Measurements from ENCODE around the gene OLR1.
"Not testable (repeated sequence)": the region's sequence is repeated elsewhere in the genome, so short reads cannot be mapped to it uniquely, and the experiment has no call there.

The OLR1 gene

DNA sequence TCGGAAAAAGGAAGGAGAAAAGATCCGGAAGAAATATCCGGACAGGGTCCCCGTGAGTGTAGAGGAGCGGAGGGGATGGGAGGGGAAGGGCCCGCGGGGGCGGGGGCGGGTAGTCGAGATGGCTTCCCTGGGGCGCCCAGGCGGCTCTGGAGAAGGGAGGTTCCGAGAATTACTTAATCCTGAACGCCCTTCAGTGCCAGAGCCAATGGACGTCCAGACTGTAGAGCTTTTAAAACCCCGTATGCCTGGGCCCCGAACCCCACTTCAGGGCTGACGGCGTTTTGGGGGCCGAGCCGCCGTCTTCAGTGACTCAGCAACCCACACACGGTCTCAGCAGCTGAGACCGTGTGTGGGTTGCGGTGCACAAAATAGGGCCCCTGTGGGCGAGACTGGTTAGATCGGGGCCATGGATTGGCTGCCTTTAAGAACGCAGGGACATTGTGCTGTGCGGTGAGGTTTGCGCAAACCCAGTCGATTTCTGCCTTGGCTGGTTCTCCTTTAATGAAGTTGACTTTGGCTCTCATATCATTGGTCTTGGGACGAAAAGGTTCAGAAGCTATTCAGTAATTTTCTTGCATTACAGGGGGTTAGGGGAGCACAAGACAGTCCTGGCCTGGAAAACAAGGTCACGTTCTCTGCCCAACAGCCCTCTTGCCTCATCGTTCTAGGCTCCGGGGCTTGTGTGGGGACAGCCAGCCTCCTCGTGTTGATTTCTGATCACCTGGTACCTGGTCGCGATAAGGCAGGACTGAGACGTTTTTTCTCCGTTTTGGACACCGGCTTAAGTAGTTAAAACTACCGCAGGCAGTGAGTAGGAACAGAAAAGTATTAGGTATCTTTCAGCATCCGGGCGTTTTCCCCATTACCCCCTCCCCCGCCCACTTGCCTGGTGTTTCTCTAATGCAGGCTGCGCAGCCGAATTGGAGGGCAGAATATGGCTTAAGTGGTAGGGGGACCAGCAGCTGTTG lies 41.5 kb upstream of the OLR1 start:
- Histone ChIP-seq H3K9me3 (ENCODE audit: low read depth, low read length) (no peaks in the 10 kb centered on the region), H3K27ac (peak overlapping the region; percentile 71), H3K9ac (ENCODE audit: insufficient read length) (peak overlapping the region; percentile 75), H3K4me3 (peak overlapping the region; percentile 91), H3K36me3 (ENCODE audit: insufficient read depth, low read length) (no peaks in the 10 kb centered on the region; the same call in 1 of the 2 replicates)
- DNase-seq (ENCODE audit: low read depth, low spot score), result no peak
- peak; percentile 55; the same call in 1 of the 2 replicates for TF ChIP-seq POLR2AphosphoS5 (IDR thresholded peaks at IDR 0.05; ENCODE audit: borderline replicate concordance, low read depth, low read length)
- no peak for TF ChIP-seq FOXP2 (optimal IDR thresholded peaks at IDR 0.05; ENCODE audit: control extremely low read depth, extremely low read length, insufficient read depth)
- TF ChIP-seq EZH2 (IDR thresholded peaks at IDR 0.05), result no peak

DNA sequence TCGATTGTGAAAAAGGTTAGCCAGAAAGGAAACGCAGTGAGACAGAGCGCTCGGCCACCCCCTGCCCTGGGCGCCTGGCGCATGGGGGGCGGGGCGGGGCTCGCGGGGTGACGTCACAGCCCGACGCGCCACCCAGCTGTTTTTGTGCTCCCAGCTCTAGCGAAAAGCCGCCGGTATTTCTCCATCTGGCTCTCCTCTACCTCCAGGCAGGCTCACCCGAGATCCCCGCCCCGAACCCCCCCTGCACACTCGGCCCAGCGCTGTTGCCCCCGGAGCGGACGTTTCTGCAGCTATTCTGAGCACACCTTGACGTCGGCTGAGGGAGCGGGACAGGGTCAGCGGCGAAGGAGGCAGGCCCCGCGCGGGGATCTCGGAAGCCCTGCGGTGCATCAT lies 40.8 kb upstream of the OLR1 start, which contains the start of gene GABARAPL1:
TSS of gene GABARAPL1 (plus strand) at position 139 of the 393 bp plus-strand sequence. CDS start at position 392, 253 bp downstream.
- TF ChIP-seq POLR2AphosphoS5 (IDR thresholded peaks at IDR 0.05; ENCODE audit: borderline replicate concordance, low read depth, low read length) (no peak; the same call in 1 of the 2 replicates), EZH2 (IDR thresholded peaks at IDR 0.05) (no peak), FOXP2 (optimal IDR thresholded peaks at IDR 0.05; ENCODE audit: control extremely low read depth, extremely low read length, insufficient read depth) (no peak)
- Histone ChIP-seq H3K9ac (ENCODE audit: insufficient read length) (peak within 1 kb of the TSS; percentile 75), H3K27ac (peak within 1 kb of the TSS; percentile 71), H3K4me3 (peak within 1 kb of the TSS; percentile 91), H3K36me3 (ENCODE audit: insufficient read depth, low read length) (no peaks in the 10 kb centered on the region; the same call in 1 of the 2 replicates), H3K9me3 (ENCODE audit: low read depth, low read length) (no peaks in the 10 kb centered on the region)
- DNase-seq (ENCODE audit: low read depth, low spot score), result no peak

DNA sequence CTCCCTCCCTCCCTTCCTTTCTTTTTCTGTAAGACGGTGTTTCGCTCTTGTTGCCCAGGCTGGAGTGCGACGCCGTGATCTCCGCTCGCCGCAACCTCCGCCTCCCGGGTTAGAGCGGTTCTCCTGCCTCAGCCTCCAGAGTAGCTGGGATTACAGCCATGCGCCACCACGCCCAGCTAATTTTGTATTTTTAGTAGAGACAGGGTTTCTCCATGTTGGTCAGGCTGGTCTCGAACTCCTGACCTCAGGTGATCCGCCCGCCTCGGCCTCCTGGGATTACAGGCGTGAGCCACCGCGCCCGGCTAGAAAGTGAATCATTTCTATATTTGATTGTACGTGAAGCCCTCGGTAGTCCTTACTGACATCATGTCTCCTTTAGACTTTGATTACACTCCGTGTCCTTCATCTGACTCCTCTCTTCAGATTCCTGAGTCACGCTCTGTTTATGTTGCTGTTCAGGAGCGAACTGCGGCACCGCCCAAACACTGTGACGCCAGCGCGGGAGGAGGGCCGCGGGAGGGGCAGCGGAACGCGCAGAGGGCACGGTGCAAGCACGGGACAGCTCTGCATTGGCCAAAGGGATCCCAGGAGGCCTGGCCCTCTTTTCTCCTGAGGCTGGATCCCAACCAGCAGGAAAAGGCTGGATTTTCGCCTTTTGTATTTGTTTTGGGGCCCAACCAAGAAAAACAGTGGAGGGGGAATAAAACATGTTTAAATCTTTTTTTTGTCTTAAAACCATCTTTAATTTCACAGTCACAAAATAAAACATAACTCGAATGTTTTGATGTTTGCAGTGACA lies 40.2 kb upstream of the OLR1 start:
- H3K9me3 ChIP-seq (ENCODE audit: low read depth, low read length), result no peaks in the 10 kb centered on the region
- peak overlapping the region; percentile 91 for H3K4me3 ChIP-seq
- peak overlapping the region; percentile 75 for H3K9ac ChIP-seq (ENCODE audit: insufficient read length)
- DNase-seq (ENCODE audit: low read depth, low spot score), result no peak
- H3K27ac ChIP-seq, result peak overlapping the region; percentile 71
- TF ChIP-seq FOXP2 (optimal IDR thresholded peaks at IDR 0.05; ENCODE audit: control extremely low read depth, extremely low read length, insufficient read depth), result no peak
- peak; percentile 30; the same call in 1 of the 2 replicates for TF ChIP-seq POLR2AphosphoS5 (IDR thresholded peaks at IDR 0.05; ENCODE audit: borderline replicate concordance, low read depth, low read length)
- no peaks in the 10 kb centered on the region for H3K36me3 ChIP-seq (ENCODE audit: insufficient read depth, low read length)

DNA sequence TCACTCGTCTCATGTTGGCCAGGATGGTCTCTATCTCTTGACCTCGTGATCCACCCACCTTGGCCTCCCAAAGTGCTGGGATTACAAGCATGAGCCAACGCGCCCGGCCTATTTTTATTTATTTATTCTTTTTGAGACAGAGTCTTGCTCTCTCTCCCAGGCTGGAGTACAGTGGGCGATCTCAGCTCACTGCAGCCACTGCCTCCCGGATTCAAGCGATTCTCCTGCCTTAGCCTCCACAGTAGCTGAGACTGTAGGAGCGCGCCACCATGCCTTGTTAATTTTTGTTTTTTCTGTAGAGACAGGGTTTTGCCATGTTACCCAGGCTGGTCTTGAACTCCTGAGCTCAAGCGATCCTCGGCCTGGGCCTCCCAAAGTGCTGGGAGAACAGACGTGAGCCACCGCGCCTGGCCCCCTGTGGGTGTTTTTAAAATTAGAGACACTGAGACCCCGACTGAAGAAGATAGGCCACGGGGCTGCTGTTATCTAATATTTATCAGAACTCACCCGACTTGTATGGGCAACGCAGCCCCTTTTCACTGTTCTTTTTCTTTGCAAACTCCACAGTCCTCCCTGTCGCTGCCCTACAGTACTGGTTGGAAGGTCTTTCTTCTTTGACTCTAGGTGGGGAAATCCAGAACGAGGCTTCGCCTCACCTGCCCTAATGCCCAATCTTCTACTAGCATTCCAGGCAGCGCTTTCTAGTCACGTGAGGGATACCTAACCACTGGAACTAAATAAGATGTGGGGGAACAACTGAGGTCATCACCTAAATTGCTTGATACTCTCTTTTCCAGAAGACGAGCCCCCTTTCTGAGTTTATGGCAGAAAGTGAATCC lies 39.4 kb upstream of the OLR1 start:
- Histone ChIP-seq H3K4me3 (no peak overlapping the region), H3K36me3 (ENCODE audit: insufficient read depth, low read length) (no peaks in the 10 kb centered on the region), H3K27ac (no peak overlapping the region), H3K9me3 (ENCODE audit: low read depth, low read length) (no peaks in the 10 kb centered on the region), H3K9ac (ENCODE audit: insufficient read length) (no peak overlapping the region)
- no peak for DNase-seq (ENCODE audit: low read depth, low spot score)
- no peak for TF ChIP-seq EZH2 (IDR thresholded peaks at IDR 0.05)
- no peak for TF ChIP-seq POLR2AphosphoS5 (IDR thresholded peaks at IDR 0.05; ENCODE audit: borderline replicate concordance, low read depth, low read length)
- no peak for TF ChIP-seq FOXP2 (optimal IDR thresholded peaks at IDR 0.05; ENCODE audit: control extremely low read depth, extremely low read length, insufficient read depth)

DNA sequence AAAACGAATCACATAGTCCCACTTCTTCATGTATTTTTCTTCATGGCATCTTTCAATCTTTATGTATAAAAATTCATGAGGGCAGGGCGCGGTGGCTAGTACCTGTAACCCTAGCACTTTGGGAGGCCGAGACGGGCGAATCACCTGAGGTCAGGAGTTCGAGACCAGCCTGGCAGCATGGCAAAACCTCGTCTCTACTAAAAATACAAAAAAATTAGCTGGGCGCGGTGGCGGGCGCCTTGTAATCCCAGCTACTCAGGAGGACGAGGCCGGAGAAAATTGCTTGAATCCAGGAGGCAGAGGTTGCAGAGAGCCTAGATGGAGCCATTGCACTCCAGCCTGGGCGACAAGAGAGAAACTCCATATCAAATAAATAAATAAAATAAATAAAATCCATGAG lies 38.3 kb upstream of the OLR1 start:
- DNase-seq (ENCODE audit: low read depth, low spot score), result no peak
- TF ChIP-seq EZH2 (IDR thresholded peaks at IDR 0.05), result no peak
- TF ChIP-seq FOXP2 (optimal IDR thresholded peaks at IDR 0.05; ENCODE audit: control extremely low read depth, extremely low read length, insufficient read depth), result no peak
- no peak for TF ChIP-seq POLR2AphosphoS5 (IDR thresholded peaks at IDR 0.05; ENCODE audit: borderline replicate concordance, low read depth, low read length)
- Histone ChIP-seq H3K4me3 (no peak overlapping the region), H3K36me3 (ENCODE audit: insufficient read depth, low read length) (no peaks in the 10 kb centered on the region), H3K9ac (ENCODE audit: insufficient read length) (no peak overlapping the region), H3K9me3 (ENCODE audit: low read depth, low read length) (no peaks in the 10 kb centered on the region), H3K27ac (no peak overlapping the region)

DNA sequence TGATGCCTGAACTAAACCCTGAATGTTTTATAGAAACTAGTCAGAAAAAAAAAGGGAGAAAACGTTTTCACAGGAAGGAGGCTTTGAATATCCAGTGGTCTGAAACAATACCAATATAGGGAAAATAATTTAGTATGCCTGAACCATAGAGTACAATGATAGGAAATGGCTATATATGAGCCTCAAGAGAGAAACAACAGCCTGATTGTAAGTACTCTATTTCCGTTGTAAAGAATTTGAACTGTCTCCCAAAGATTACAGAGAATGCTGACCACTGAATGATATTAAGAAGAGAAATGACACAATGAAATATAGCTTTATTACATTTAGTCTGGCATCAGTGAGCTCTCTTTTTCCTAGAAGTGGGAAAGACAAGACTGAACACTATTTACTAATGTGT lies 35.2 kb upstream of the OLR1 start:
- no peak for TF ChIP-seq FOXP2 (optimal IDR thresholded peaks at IDR 0.05; ENCODE audit: control extremely low read depth, extremely low read length, insufficient read depth)
- no peak for TF ChIP-seq POLR2AphosphoS5 (IDR thresholded peaks at IDR 0.05; ENCODE audit: borderline replicate concordance, low read depth, low read length)
- TF ChIP-seq EZH2 (IDR thresholded peaks at IDR 0.05), result no peak
- H3K9me3 ChIP-seq (ENCODE audit: low read depth, low read length), result no peaks in the 10 kb centered on the region
- no peaks in the 10 kb centered on the region for H3K36me3 ChIP-seq (ENCODE audit: insufficient read depth, low read length)
- no peak overlapping the region for H3K4me3 ChIP-seq
- no peak overlapping the region for H3K9ac ChIP-seq (ENCODE audit: insufficient read length)
- DNase-seq (ENCODE audit: low read depth, low spot score), result no peak
- no peak overlapping the region for H3K27ac ChIP-seq

DNA sequence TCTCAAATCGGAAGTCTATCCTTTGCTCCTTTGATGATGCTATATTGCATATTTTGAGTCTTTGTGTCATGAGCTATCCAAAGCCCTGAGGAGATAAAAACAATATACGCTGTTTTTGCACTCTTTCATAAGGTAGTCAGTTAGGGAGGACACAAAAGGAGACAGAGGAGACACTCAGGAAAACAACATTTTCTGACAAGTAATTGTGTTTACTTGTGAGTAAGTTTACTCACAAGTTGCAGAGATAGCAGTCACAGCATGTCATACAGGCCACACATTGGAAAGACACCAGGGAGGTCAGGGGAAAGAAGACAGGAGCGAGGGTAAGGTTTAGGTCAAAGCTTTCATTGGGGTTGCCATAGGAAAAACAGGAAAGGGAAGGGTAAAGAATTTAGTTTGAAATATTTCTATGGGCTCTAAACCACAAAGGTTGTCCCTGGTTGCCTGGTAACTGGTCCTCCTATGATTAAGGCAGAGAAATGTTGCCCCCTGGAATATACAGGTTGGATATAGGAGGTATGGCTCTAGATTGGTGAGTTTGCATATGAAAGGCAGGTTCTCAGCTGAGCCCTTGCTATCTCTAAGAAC lies 33.4 kb upstream of the OLR1 start:
- DNase-seq (ENCODE audit: low read depth, low spot score), result no peak
- no peak overlapping the region for H3K4me3 ChIP-seq
- H3K36me3 ChIP-seq (ENCODE audit: insufficient read depth, low read length), result no peaks in the 10 kb centered on the region
- no peaks in the 10 kb centered on the region for H3K9me3 ChIP-seq (ENCODE audit: low read depth, low read length)
- no peak overlapping the region for H3K27ac ChIP-seq
- TF ChIP-seq FOXP2 (optimal IDR thresholded peaks at IDR 0.05; ENCODE audit: control extremely low read depth, extremely low read length, insufficient read depth) (no peak), POLR2AphosphoS5 (IDR thresholded peaks at IDR 0.05; ENCODE audit: borderline replicate concordance, low read depth, low read length) (no peak), EZH2 (IDR thresholded peaks at IDR 0.05) (no peak)
- no peak overlapping the region for H3K9ac ChIP-seq (ENCODE audit: insufficient read length)

DNA sequence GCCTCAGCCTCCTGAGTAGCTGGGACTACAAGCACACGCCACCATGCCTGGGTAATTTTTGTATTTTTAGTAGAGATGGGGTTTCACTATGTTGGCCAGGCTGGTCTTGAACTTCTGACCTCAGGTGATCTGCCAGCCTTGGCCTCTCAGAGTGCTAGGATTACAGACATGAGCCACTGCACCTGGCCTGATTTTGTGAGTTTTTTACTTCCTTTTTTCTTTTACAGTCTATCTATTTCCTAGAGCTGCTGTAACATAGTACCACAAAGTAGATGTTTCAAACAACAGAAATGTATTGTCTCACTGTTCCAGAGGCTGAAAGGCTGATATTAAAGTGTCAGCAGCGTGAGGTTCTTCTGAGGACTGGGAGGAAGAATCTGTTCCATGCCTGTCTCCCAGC lies 32.6 kb upstream of the OLR1 start:
- not testable (repeated sequence) for H3K4me3 ChIP-seq; H3K9me3 ChIP-seq (ENCODE audit: low read depth, low read length); H3K36me3 ChIP-seq (ENCODE audit: insufficient read depth, low read length); H3K27ac ChIP-seq; H3K9ac ChIP-seq (ENCODE audit: insufficient read length); DNase-seq (ENCODE audit: low read depth, low spot score)
